ENCODE data around the gene PRCC. TPM values are rescaled to one million over a fixed set of nuclear protein-coding genes. Genes with fewer than 3 reads are reported as not detected.

The PRCC gene
- total RNA-seq, 1 donor from 2014 or later, result 75.5 TPM

DNA sequence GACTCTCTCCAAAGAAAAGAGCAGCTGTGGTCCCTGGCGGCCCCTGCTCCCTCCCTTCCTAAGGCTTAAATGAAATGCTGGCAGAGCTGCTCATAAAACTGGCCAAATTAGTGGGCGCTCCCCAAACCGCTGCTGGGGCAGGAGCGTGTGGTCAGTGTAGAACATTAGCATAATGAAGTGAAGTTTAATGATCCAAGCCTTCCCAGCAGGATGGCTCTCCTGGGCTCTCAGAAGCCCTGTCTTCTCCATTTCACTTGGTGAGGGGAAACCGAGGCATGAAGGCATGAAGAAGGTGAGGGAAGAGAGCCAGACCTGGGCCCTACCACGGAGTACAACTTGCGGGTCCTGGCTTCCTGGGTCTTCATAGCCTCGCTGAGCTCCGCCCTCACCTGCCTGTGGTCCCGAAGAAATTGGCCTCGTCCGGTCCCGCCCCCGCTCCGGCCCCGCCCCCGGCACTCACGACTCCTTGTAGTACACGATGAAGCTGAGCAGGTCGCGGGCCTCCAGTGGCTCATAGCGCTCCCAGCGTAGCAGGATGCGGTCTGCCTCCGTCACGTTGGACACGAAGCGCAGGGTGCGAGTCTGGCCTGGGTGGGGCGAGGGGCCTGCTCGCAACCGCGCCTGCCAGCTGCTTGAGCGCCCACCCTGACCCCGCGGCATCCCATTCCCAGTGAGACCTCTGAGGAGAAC, 81.3 kb downstream of the PRCC start:
- peaks cover 4% of the 10 kb centered on the region for H3K4me1 Mint-ChIP-seq (ENCODE audit: low read depth, unreplicated experiment)
- no peaks in the 10 kb centered on the region for H3K36me3 ChIP-seq (ENCODE audit: insufficient read depth, low read length)
- peaks cover 87% of the 10 kb centered on the region for H3K27me3 Mint-ChIP-seq (ENCODE audit: low read depth, unreplicated experiment)
- H3K4me1 ChIP-seq (ENCODE audit: insufficient read depth, low read length), result no peaks in the 10 kb centered on the region
- no peak overlapping the region for H3K4me2 ChIP-seq (ENCODE audit: low read length)
- TF ChIP-seq, protein P1, sequence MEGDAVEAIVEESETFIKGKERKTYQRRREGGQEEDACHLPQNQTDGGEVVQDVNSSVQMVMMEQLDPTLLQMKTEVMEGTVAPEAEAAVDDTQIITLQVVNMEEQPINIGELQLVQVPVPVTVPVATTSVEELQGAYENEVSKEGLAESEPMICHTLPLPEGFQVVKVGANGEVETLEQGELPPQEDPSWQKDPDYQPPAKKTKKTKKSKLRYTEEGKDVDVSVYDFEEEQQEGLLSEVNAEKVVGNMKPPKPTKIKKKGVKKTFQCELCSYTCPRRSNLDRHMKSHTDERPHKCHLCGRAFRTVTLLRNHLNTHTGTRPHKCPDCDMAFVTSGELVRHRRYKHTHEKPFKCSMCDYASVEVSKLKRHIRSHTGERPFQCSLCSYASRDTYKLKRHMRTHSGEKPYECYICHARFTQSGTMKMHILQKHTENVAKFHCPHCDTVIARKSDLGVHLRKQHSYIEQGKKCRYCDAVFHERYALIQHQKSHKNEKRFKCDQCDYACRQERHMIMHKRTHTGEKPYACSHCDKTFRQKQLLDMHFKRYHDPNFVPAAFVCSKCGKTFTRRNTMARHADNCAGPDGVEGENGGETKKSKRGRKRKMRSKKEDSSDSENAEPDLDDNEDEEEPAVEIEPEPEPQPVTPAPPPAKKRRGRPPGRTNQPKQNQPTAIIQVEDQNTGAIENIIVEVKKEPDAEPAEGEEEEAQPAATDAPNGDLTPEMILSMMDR (IDR thresholded peaks at IDR 0.05; ENCODE audit: insufficient read depth, low read depth, low read length), result no peak
- peak; percentile 37 for TF ChIP-seq EZH2 (IDR thresholded peaks at IDR 0.05; ENCODE audit: insufficient read depth, low read length)
- DNase-seq (ENCODE audit: low read depth) (peak; percentile 42), FAIRE-seq (no peak)
- no peak overlapping the region for H3K4me3 ChIP-seq (ENCODE audit: insufficient read depth, low read depth, low read length)
- H3K9me3 Mint-ChIP-seq (ENCODE audit: unreplicated experiment), result peaks cover 8% of the 10 kb centered on the region
- H4K20me1 ChIP-seq (ENCODE audit: insufficient read depth, low read length), result no peaks in the 10 kb centered on the region
- H2AFZ ChIP-seq (ENCODE audit: low read depth, low read length), result no peak overlapping the region
- H3K9ac ChIP-seq (ENCODE audit: low read length), result no peak overlapping the region
- H3K9me3 ChIP-seq (ENCODE audit: insufficient read depth, low read depth, low read length), result no peaks in the 10 kb centered on the region
- no peak overlapping the region for H3K27ac ChIP-seq (ENCODE audit: low read depth, low read length)
- no peak overlapping the region for H3K4me3 Mint-ChIP-seq (ENCODE audit: unreplicated experiment)
- no peaks in the 10 kb centered on the region for H3K36me3 Mint-ChIP-seq (ENCODE audit: low read depth, unreplicated experiment)
- no peaks in the 10 kb centered on the region for H3K79me2 ChIP-seq (ENCODE audit: insufficient read depth, low read length)
- H3K27me3 ChIP-seq (ENCODE audit: insufficient read depth, low read length), result peaks cover 57% of the 10 kb centered on the region
- no peak overlapping the region for H3K27ac Mint-ChIP-seq (ENCODE audit: unreplicated experiment)

DNA sequence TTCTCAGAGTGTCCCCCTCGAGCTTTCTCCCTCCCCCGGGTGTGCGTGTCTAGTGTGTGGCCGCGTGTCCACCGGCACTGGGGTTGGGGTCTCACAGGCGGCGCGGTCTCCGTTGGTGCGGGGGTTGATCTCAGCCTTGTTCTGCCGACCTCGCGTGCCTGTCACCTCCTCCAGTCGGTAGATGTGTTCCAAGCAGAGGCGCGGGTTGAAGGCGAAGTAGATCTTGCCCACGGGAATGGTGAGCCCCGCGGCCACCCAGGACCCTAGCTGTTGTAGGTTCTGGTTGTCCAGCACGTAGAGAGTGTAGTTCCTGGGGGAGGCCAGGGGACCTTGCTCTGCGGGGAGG, 81.8 kb downstream of the PRCC start:
- Histone ChIP-seq H4K20me1 (ENCODE audit: insufficient read depth, low read length) (no peaks in the 10 kb centered on the region), H2AFZ (ENCODE audit: low read depth, low read length) (no peak overlapping the region), H3K27me3 (ENCODE audit: insufficient read depth, low read length) (peaks cover 52% of the 10 kb centered on the region), H3K4me1 (ENCODE audit: insufficient read depth, low read length) (no peaks in the 10 kb centered on the region), H3K4me2 (ENCODE audit: low read length) (no peak overlapping the region), H3K36me3 (ENCODE audit: insufficient read depth, low read length) (no peaks in the 10 kb centered on the region), H3K9ac (ENCODE audit: low read length) (no peak overlapping the region), H3K27ac (ENCODE audit: low read depth, low read length) (no peak overlapping the region), H3K4me3 (ENCODE audit: insufficient read depth, low read depth, low read length) (no peak overlapping the region), H3K79me2 (ENCODE audit: insufficient read depth, low read length) (no peaks in the 10 kb centered on the region), H3K9me3 (ENCODE audit: insufficient read depth, low read depth, low read length) (no peaks in the 10 kb centered on the region)
- peaks cover 9% of the 10 kb centered on the region for H3K9me3 Mint-ChIP-seq (ENCODE audit: unreplicated experiment)
- TF ChIP-seq EZH2 (IDR thresholded peaks at IDR 0.05; ENCODE audit: insufficient read depth, low read length), result peak; percentile 49
- TF ChIP-seq, protein P1 (IDR thresholded peaks at IDR 0.05; ENCODE audit: insufficient read depth, low read depth, low read length), result no peak
- FAIRE-seq, result no peak
- H3K4me3 Mint-ChIP-seq (ENCODE audit: unreplicated experiment), result no peak overlapping the region
- peaks cover 87% of the 10 kb centered on the region for H3K27me3 Mint-ChIP-seq (ENCODE audit: low read depth, unreplicated experiment)
- H3K4me1 Mint-ChIP-seq (ENCODE audit: low read depth, unreplicated experiment), result peaks cover 4% of the 10 kb centered on the region
- no peak for DNase-seq (ENCODE audit: low read depth)
- no peak overlapping the region for H3K27ac Mint-ChIP-seq (ENCODE audit: unreplicated experiment)
- no peaks in the 10 kb centered on the region for H3K36me3 Mint-ChIP-seq (ENCODE audit: low read depth, unreplicated experiment)

Other genes with a start within 250 kb of the PRCC start
- gene IQGAP3, start 195.0 kb upstream of the PRCC start, total RNA-seq, result 1.9 and 2.2 TPM in 2 replicates
- not detected in 2 replicates for gene TTC24, start 187.8 kb upstream of the PRCC start, total RNA-seq
- gene NAXE, start 175.8 kb upstream of the PRCC start, total RNA-seq, result 48.5 and 51.1 TPM in 2 replicates
- gene GPATCH4, start 166.1 kb upstream of the PRCC start, total RNA-seq, result 20.6 and 22.8 TPM in 2 replicates
- not detected in 2 replicates for gene HAPLN2, start 148.1 kb upstream of the PRCC start, total RNA-seq
- gene BCAN, start 125.4 kb upstream of the PRCC start, total RNA-seq, result 0.29 and 0.41 TPM in 2 replicates
- gene NES, start 90.1 kb upstream of the PRCC start, total RNA-seq, result 280 and 310 TPM in 2 replicates
- 278 and 339 TPM in 2 replicates for gene CRABP2, start 62.0 kb upstream of the PRCC start, total RNA-seq
- gene METTL25B, start 39.1 kb upstream of the PRCC start, total RNA-seq, result 9.9 and 11.1 TPM in 2 replicates
- gene ISG20L2, start 38.8 kb upstream of the PRCC start, total RNA-seq, result 30.1 and 33.4 TPM in 2 replicates
- gene MRPL24, start 26.4 kb upstream of the PRCC start, total RNA-seq, result 37.4 and 46.5 TPM in 2 replicates
- 179 and 190 TPM in 2 replicates for gene HDGF, start 15.9 kb upstream of the PRCC start, total RNA-seq
- 0.89 and 1.1 TPM in 2 replicates for gene SH2D2A, start 49.3 kb downstream of the PRCC start, total RNA-seq
- 0.05 TPM in 1 of 2 replicates, not detected in the other for gene INSRR, start 91.6 kb downstream of the PRCC start, total RNA-seq
- 0.10 and 0.27 TPM in 2 replicates for gene NTRK1, start 93.3 kb downstream of the PRCC start, total RNA-seq
- 8.5 and 17.3 TPM in 2 replicates for gene PEAR1, start 126.2 kb downstream of the PRCC start, total RNA-seq
- gene LRRC71, start 153.1 kb downstream of the PRCC start, total RNA-seq, result 0.14 TPM in 1 of 2 replicates, not detected in the other